NCI-H1417 (cell line): ENCODE measurements around the gene KLRC2.
"Not testable (repeated sequence)": the region's sequence is repeated elsewhere in the genome, so short reads cannot be mapped to it uniquely, and the experiment has no call there.

Source experiments
- DNase-seq, 3 experiments: peaks; one replicate each; lab custom pipeline; 2025; lab: John Stamatoyannopoulos, UW

KLRC2 gene

DNA sequence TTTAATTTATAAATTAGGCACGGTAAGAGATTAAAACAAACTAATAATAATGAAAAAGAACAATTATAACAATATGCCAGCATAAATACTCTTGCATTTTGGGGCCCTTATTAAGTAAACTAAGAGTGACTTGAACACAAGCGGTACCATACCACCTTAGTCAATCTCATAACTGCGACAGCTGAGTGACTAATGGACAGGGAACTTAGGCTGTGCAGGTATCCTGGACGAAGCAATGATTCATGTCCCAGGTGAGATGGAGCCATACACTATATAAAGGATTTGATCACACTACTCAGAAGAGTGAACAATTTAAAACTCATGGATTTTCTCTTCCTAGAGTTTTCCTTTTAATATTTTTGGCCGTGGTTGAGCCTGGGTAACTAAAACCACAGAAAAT lies 30.5 kb downstream of the KLRC2 start:
- no peak for DNase-seq

DNA sequence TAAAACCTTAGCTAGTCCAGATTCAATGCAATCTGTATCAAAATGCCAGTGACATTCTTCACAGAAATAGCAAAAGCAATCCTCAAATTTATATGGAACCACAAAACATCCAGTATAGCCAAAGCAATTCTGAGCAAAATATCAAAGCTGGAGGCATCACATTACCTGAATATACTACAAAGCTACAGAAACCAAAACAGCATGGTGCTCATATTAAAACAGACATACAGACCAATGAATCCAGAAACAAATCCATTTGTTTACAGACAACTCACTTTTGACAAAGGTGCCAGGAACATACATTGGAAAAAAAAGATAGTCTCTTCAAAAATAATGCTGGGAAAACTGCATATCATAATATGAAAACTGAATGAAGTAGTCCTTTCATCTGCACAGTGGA lies 31.0 kb downstream of the KLRC2 start:
- no peak for DNase-seq

DNA sequence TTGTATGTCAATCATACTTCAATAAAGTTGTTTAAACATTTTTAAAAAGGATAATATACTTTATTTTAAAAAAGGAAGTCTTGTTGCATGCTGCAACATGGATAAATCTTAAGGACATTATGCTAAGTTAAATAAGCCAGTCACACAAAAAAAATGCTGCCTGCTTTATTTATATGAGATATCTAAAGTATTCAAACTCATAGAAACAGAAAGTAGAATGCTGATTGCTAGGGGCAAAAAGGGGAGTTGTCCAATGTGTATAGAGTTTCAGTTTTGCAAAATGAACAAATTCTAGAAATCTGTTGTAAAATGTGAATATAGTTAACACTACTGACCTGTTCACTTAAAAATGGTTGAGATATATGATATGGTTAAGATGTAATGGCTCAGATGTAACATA lies 35.0 kb downstream of the KLRC2 start:
- DNase-seq, result no peak

DNA sequence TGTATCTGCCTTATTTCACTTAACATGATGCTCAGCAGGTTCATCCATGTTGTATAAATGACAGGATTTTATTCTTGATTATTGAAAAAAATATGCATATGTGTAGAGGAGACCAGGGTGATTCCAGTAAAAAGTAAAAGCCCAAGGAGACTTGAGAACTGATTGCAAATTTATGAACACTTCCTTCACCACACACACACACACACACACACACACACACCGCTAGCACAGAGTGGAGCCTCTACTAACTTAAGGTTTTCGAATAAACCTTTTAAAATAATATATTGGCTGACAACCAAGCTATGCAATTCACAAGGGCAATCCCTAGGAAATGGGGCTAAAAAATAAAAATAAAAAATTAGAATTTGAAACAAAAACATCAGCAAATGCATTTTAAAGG lies 37.6 kb downstream of the KLRC2 start:
- DNase-seq, result no peak

DNA sequence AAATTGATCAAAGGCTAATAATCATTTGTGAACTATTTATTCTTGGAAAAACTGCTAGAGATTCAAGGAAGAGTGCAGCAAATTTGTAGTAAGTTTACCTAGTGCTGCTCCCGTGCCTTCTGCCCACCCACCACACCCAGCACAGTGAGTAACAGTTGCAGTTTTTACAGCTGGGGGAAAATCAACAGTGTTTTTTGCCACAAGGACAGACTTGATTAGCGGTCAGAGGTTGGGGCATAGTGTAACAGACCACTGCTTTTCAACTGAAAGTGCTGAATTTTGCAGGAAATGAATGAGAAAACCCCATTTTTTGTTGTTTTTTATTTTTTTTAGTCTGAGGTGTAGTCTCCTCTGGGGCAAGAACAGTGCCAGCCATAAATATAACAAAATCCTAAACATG lies 38.5 kb downstream of the KLRC2 start:
- no peak for DNase-seq

DNA sequence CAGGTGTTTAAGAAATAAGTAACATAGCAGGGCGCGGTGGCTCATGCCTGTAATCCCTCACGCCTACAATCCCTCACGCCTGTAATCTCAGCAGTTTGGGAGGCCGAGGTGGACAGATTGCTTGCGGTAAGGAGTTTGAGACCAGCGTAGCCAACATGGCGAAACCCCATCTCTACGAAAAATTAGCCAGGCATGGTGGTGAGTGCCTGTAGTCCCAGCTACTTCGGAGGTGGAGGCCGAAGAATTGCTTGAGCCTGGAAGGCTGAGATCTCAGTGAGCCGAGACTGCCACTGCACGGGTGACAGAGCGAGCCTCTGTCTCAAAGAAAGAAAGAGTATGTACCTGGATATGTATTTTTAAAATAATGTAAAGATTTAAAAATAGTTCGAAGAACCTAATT lies 39.6 kb downstream of the KLRC2 start:
- DNase-seq, result not testable (repeated sequence)

DNA sequence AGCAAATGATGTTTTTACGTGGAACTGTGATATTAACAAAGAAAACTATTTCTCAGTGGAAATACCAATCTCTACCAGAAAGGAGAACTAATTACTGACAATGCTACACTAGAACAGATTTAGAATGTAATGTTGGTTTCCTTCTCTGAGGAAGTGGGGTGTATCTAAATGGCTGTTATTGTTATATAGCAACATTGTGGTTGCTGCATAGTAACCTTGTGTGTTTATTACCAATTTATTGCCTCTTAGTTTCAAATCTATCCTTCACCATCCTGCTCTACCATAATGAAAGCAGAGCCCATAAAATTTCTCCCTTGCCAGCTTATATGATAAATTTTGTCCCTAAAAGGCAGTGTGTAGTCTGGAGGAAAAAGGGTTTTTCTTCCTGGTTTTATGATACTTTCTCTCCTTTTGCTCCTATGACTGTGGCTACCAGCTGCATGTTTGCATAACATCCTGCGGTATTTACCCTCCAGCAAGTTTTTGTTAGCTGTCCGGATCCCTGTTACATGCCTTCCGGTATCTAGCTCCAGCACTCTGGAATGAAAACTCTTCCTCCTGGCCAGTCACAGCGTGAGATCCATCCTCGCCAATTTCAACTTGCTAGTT lies 40.3 kb downstream of the KLRC2 start:
- peak in 2 of 3 experiments; percentile 11 to 57 for DNase-seq

DNA sequence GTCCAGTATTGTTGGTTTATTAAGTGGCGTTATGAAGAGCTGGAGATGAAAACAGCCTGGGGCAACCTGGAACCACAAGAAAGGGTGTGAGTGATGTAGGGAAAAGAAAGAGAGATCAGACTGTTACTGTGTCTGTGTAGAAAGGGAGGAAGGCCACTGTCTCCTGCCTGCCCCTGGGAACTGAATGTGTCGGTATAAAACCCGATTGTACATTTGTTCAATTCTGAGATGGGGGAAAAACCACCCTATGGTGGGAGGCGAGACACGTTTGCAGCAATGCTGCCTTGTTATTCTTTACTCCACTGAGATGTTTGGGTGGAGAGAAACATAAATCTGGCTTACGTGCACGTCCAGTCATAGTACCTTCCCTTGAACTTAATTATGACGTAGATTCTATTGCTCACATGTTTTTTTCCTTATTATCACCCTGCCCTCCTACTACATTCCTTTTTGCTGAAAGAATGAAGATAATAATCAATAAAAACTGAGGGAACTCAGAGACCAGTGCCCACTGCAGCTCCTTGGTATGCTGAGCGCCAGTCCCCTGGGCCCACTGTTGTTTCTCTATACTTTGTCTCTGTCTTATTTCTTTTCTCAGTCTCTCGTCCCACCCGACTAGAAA lies 41.2 kb downstream of the KLRC2 start:
- not testable (repeated sequence) for DNase-seq

DNA sequence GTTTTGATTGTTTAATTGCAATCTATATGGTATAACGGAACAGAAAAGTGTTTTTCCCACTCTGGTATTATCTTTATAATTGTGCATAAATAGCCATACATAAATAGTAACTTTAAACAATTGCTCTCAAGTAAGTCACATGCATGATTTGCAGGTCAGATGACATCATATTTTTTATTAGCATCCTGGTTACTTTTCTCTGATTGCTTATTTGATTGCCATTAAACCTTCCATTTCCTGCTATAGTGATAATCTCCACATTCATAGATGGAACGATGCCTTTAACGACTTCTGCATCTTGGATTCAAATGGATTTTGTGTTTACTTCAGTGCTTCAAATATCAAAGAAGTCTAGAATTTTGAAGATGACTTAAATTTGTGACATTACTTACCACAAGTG lies 42.5 kb downstream of the KLRC2 start:
- DNase-seq, result peak in 1 of 3 experiments; percentile 17

DNA sequence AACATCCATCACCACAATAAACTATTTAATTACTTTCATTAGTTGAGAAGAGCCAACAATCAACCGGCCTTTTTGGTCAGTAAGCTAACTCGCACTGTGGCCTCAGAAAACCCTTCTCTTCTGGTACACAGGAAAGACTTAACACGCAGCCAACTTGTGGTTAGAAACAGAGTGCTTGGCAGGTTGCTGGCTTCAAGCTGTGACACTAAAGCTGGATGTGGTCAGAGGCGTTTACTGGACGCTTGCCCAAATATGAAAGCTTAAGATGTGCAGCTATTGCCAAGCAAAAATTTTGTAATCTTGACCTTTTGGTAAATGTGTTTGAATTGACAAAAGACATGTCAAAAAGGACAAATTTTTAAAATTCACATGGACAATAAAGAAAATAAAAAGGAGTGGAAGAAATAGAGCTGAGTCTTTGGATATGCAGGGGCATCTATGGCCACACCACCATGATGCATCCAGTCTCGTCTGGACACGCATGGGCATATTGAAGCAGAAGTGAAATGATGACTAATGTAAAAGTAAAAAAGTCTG lies 43.3 kb downstream of the KLRC2 start:
- peak in 1 of 3 experiments; percentile 25 for DNase-seq

DNA sequence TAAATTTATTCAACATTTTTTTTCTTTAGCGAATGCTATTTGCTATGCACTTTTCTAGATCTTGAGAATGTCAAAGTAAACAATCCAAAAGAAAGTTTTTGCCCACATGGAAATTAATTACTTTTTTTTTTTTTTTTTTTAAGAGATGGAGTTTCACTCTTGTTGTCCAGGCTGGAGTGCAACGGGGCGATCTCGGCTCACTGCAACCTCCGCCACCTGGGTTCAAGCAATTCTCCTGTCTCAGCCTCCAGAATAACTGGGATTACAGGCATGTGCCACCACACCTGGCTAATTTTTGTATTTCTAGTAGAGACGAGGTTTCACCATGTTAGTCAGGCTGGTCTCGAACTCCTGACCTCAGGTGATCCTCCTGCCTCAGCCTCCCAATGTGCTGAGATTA lies 44.8 kb downstream of the KLRC2 start:
- not testable (repeated sequence) for DNase-seq

DNA sequence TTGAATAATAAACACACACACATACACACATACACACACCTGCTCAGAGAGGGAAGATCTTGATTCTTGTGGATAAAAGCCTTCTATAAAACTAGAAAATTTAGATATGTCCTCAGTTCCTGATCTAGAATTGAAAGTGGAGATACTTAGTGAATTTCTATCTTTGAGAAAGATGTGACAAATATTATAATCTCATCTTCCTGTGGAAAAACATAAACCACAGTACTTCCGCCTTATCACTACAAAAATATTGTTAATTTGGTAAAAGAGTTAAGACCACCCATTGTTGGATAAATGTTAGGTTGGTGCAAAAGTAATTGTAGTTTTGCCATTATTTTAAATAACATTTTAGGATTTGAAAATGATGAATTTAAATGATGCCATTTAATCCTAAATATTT lies 45.9 kb downstream of the KLRC2 start, which contains the start of gene KLRK1:
Gene KLRK1, minus strand, starts transcription at position 138 of the 400 bp plus-strand sequence. CDS start 1,231 bp downstream, outside the sequence.
- no peak for DNase-seq

DNA sequence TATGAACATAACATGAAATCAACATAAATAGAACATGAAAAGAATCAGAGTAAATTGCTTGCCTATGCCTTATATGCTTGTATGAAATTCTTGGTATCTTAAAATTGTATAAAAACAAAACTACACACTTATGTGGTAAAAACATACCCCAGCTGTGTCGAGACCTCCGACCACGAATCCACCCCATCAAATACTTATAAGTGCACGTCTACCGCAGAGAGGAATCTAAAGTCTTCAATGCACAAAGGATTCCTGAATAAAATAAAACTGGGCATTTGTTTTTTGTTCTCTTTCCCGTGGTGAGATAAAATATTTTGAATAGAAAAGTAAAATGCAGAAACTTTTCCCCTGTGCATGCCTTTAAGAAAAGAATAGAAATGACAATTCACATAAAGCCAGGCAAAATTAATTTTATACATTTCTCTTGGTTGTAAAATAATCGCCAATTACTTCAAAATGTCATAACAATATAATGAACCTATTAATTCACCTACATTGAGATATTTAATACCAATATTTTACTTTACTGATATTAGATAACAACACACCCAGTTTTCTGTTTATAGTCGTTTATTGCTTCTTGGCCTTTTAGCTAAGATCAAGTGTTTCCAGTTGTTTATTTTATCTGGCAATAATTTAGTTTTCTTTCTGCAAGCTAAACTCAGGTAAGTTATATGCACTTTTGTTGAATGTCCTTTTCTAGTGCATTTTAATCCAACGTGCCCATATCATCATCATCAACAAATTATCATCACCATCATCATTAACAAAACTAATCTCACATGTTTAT lies 47.0 kb downstream of the KLRC2 start:
- no peak for DNase-seq

DNA sequence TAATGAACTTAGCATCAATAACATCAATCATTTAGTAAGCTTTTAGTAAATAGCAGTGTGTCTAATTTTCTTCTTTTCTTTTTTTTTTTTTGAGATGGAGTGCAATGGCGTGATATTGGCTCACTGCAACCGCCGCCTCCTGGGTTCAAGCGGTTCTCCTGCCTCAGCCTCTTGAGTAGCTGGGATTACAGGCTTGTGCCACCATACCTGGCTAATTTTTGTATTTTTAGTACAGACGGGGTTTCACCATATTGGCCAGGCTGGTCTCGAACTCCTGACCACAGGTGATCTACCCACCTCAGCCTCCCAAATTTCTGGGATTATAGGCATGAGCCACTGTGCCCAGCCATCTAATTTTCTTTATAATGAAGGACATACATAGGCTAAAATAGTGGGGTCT lies 48.3 kb downstream of the KLRC2 start:
- DNase-seq, result not testable (repeated sequence)

DNA sequence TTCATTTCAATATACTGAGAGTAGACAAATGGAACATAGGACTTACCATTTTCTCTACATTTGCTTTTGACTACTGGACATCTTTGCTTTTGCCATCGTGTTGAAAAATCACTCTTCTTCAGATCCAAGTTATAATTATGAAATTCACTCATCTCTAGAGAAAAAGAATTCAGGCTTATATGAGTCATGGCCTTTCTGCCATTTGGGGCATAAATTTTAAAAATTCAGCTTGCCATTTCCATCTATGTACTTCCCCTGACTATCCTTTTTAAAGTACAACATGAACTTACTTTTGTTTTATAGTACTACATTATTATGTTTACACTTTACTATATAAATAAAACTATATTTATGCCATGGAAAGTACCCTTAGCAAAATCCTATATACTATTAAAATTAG lies 49.0 kb downstream of the KLRC2 start:
- no peak for DNase-seq

DNA sequence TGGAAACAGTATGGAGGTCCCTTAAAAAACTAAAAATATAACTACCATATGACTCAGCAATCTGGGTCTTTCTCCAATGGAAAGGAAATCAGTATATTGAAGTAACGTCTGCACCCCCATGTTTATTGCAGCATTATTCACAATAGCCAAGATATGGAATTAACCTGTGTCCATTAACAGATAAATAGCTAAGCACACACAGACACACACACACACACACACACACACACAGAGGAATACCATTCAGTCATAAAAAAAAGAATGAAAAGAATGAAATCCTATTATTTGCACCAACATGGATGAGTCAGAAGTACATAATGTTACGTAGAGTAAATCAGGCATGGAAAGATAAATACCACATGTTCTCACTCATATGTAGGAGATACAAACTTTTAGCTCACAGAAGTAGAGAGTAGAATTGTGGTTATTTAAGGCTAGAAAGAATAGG lies 50.6 kb downstream of the KLRC2 start:
- peak in 1 of 3 experiments; percentile 67 for DNase-seq

DNA sequence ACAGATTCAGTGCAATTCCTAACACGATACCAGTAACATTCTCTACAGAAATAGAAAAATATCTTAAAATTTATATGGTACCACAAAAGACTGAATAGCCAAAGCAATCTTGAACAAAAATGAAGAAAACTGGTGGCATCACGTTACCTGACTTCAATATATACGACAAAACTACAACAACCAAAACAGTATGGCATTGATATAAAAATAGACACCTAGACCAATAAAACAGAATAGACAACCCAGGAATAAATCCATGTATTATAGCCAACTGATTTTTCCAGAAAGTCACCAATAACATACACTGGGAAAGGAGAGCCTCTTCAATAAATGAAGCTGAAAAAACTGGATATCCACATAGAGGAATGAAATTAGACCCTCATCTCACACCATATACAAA lies 51.6 kb downstream of the KLRC2 start:
- DNase-seq, result no peak

DNA sequence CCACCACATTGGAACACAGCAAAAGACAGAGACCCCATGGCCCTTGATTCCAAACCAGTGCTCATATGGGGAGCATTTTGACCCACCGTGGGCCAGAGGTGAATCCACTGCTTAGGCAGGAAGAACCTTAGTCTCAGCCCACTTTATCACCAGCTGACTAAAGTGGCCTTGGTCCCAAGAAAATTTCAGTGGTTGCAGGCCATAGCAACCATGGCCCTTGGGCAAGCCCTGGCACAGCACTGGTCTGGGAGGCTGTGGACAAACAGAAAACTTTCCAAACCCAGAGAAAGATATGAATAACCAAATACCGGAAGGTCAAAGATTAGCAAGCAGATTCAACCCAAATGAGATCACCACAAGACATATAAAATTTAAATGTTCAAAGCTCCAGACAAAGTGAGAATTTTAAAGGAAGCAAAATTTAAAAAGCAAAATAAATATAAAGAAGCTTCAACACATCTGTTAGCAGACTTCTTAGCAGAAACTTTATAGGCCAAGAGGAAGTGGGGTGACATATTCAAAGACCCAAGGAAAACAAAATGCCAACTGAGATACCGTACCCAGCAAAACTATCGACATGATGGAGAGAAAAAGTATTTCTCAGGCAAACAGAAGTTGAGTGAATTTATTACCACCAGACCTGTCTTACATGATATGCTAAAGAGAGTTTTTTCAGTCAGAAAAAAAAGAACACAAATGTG lies 53.7 kb downstream of the KLRC2 start:
- DNase-seq, result no peak
